ENCODE measurements around the gene VASH2.

DNA sequence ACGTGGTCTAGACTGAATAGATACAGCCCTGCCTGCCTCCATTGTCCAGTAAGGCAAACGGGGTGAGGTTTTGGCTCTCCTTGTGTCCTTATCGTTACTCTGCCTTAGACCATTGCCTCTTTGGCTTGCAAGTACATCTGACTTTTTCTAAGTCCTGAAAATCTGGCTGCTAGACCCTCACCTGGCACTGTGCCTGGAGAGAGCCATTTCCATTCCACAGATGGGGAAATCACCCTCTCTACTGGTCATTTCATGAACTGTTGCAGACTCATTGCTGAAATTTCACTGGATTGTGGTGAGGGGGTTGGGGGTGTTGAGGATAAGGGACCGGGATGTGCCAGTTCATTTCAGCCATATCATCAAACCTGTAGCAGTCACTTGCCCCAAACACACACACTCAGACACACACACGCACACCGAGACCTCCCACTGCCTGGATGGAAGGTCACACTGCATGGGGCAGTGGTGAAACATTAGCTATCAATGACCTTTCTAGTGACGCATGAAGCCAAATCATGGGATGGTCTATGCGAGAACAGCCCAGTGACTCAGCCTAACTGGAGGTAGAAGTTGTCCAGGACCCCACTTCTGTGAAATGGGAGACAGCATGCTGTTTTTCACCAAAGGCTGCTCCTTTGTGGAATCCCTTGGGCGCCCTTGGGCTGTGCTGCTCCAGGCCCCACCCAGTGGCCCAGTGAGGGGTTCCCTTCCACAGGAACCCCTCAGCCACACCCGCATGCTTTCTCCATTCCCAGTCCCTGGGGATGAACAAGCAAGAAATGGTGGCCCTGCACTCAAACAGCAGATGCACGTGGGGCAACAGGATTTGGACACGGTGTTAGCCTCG lies 34.9 kb upstream of the VASH2 start:
- TF ChIP-seq, protein P1, sequence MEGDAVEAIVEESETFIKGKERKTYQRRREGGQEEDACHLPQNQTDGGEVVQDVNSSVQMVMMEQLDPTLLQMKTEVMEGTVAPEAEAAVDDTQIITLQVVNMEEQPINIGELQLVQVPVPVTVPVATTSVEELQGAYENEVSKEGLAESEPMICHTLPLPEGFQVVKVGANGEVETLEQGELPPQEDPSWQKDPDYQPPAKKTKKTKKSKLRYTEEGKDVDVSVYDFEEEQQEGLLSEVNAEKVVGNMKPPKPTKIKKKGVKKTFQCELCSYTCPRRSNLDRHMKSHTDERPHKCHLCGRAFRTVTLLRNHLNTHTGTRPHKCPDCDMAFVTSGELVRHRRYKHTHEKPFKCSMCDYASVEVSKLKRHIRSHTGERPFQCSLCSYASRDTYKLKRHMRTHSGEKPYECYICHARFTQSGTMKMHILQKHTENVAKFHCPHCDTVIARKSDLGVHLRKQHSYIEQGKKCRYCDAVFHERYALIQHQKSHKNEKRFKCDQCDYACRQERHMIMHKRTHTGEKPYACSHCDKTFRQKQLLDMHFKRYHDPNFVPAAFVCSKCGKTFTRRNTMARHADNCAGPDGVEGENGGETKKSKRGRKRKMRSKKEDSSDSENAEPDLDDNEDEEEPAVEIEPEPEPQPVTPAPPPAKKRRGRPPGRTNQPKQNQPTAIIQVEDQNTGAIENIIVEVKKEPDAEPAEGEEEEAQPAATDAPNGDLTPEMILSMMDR (IDR thresholded peaks at IDR 0.05 in 4 of 5, conservative IDR thresholded peaks at IDR 0.05 in 1 of 5): no peak
- no peak for TF ChIP-seq POLR2A (IDR thresholded peaks at IDR 0.05)

Measured in gastrocnemius medialis (tissue), 4 donors.